HG02870 (cell line): ENCODE data around the gene CTXN2.
A peak's percentile ranks its signal among the peaks of the same experiment; 100 is the strongest.

ENCODE experiments used
- ATAC-seq: cut with Tn5 transposase; IDR thresholded peaks from one replicate; pipeline ENCODE4 v1.9.1; 2021; ENCODE audit warnings: mild to moderate bottlenecking, moderate library complexity; ENCODE audit not compliant: unreplicated experiment

CTXN2 gene

GRCh38 chr15:48191574-48192225 lies at the start of gene CTXN2:
Gene CTXN2, plus strand, starts transcription at chr15:48191665. Its CDS starts 9,636 bp downstream, at chr15:48201301.
- ATAC-seq, result no peak

GRCh38 chr15:48143856-48144255 lies 47.6 kb upstream of the CTXN2 start:
- ATAC-seq, result no peak

DNA sequence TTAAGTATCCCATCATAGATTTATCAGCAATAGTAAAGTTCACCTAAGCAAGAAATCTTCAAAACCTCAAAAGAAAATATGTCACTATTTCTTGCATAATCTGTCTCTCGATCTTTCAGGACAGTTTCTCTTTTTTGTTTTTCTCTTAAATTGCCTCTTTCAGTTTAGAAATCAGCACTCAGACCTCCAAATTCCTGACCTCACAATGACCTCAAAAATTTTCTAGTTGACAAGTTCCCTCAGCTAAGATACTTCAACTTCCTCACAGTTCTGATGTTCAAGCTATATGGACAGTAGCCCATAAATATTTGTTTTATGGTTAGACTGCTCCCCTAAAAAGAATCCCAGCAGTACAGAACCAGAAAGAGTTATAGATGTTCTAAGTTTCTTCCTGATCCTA lies 46.6 kb upstream of the CTXN2 start:
- ATAC-seq, result peak; percentile 68

- ATAC-seq, result no peak
These were observed 45.5 kb upstream of the CTXN2 start for GRCh38 chr15:48145923-48146322.

GRCh38 chr15:48147358-48147757 lies 44.1 kb upstream of the CTXN2 start:
- peak; percentile 76 for ATAC-seq

DNA sequence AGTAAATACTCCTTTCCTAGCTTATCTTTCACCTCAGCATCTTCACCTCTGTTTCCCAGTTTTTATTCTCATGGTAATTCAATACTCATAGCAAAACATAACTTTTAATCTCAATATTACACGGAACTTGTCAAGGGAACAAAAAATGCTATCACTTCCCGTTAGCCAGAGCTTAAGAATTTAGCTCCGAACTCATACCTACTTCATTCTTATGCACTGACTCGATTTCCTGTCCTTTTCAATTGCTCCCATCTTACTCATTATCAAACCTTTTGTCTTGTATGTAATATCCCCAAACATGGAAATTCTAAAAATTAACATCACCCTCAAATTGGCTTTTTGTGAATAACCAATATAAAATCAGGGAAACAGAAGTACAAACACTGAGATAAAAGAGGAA lies 41.6 kb upstream of the CTXN2 start:
- ATAC-seq, result no peak

DNA sequence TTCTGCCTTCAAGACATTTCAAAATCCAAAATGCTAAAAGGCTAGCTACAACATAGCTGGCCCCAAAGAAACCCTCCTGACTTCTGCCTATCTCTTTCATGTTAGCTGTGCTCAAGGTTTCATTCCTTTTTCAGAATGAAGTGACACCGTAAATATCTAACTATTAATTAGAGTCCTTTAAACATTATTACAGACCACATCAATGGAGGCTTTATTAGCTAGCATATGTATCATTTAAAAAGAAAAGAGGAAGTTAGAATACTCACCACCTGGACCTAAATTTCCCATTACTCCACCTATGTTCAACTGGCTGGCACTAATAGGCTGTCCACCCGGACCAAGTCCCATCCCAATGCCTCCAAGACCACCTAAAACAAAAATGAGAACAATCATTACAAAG lies 37.9 kb upstream of the CTXN2 start:
- no peak for ATAC-seq

GRCh38 chr15:48168616-48169015 lies 22.8 kb upstream of the CTXN2 start:
- ATAC-seq, result no peak

DNA sequence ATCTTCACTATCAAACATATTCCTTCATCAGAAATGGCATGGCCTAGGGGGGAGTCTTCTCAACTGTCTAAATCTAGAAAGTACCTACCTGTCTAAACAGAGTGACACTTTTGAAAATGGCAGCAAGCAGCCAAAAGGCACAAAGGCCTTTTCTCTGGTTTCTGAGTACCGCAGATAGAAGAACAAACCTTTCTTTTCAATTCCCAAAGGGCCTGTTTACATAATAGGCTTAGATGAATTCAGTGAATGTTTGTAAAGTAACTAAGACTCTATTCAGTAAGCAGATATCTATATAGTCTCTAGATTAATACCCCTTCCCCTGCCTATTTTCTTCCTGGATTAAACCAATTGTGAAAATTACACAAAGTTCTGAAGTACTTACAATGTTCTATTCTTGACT lies 20.5 kb upstream of the CTXN2 start:
- no peak for ATAC-seq

GRCh38 chr15:48175126-48175525 lies 16.3 kb upstream of the CTXN2 start:
- ATAC-seq, result no peak

DNA sequence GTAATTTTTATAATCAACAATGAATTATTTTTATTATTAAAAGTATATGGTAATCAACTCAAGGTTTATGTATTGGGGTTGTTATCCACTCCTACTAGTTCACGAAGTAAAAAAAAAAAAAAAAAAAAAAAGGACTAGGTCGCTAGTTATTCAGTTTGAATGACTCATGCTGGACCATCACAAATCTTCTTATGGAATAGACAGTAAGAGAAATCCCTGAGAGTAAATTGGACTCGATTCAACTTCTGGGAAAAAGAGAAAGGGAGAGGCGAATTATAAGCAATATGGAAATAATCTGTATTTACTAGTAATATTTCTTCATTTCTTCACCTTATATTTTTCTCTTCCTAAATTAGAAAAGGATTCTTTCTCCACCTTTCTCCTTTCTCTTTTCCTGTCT lies 15.4 kb upstream of the CTXN2 start:
- ATAC-seq, result no peak

DNA sequence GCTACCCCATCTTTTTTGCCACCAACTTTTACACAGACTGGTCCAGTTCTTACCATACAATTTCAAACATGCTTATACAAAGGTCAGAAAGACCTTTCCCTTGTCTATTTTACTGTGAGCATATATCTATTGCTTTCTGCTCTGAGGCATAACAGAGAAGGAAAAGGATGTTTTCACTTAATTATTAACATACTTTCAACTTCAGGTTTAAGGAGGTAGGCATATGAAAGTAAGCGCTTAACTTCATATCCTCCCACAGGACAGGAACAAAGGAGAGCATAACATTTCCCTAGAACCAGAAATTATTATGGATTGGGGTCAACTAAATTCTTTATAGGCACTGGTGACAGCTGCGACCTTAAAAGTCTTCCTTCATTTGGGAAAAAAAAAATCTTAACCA lies 14.5 kb upstream of the CTXN2 start:
- ATAC-seq, result no peak

- peak; percentile 68 for ATAC-seq
These were observed 14.1 kb upstream of the CTXN2 start for GRCh38 chr15:48177383-48177765.

DNA sequence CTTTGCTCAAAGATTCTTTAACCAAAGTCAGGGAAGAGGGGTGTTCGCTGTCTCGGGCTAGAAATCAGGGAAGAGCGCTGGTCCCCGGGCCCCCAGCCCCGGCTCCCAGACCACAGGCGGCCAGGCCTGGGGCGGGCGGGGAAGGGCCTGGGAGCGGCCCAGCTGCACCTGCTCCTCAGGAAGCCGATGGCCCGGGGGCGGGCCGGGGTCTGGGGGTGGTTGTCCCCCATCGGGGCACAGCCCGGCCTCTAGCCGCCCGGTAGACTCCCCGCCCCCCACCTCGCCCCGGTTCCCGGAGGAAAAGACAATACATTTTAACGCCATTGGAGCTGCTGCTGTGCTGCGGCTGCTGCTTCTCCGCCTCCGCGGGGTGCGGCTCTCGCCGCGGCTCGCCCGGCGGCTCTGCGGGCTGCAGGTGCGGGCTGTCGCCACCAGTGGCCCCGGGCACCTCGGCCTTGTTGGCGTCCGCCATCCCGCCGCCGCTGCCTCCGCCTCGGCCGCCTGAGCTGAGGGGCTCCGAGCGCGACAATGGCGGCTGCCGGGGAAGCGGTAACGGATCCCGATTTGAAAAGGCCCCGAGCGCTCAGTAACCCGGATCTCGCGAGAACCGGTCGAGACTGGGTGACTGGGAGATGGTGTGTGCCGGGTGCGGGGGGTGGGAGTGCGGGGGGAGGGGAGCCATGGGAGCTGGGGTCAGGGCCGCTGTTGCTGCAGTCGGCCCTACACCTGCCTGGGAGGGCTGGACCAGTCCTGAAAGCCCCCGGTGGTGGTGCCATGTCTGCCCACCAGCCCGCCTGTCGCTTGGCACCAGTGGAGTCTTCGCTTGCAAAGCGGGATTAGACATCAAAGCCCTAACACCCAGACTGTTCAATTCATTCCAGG lies 13.5 kb upstream of the CTXN2 start, which contains the start of gene MYEF2:
TSS of gene MYEF2 (minus strand) at position 530 of the 882 bp plus-strand sequence. CDS start at position 472, 58 bp downstream.
- ATAC-seq, result peak; percentile 82

DNA sequence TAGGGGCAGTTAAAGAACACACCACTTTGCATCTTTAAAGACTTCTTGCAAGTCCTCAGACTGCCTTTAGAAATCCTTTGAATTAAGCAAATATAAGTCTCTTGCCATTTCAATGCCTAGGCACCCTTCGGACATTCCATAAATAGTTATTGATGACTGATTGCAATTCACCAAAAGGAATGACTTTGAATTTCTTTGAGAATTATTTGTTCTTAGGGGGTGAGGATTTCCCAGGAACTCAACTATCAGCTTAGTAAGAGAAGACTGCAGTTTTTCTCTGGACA lies 12.9 kb upstream of the CTXN2 start:
- ATAC-seq, result no peak

GRCh38 chr15:48182749-48183148 lies 8.7 kb upstream of the CTXN2 start:
- no peak for ATAC-seq

GRCh38 chr15:48185529-48185928 lies 5.9 kb upstream of the CTXN2 start:
- ATAC-seq, result no peak

- no peak for ATAC-seq
These were observed 5.2 kb upstream of the CTXN2 start for GRCh38 chr15:48186271-48186670.

GRCh38 chr15:48190932-48191573 lies 412 bp upstream of the CTXN2 start:
- ATAC-seq, result no peak

GRCh38 chr15:48202068-48202467 lies 10.6 kb downstream of the CTXN2 start:
- no peak for ATAC-seq

GRCh38 chr15:48205981-48206380 lies 14.5 kb downstream of the CTXN2 start, which contains the start of gene SLC12A1:
Gene SLC12A1, plus strand, starts transcription at chr15:48206302. Its CDS starts 1,418 bp downstream, at chr15:48207720.
- no peak for ATAC-seq

DNA sequence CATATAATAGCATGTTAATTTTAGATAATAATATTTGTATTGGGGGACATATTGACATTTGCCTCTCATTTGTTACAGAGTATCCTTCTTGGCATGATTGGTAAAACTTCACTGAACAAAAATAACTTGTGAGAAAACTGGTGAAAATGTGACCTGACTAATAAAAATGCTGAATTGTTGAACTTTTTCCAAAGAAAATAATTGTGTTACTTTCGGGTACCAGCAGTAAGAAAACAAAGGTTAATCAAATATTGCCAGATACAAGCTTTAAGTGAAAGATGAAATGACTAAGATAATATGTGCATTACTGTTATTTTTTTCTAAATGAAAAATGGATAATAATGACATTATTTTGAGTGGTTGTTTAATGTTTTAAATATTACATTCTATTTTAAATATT lies 29.8 kb downstream of the CTXN2 start:
- ATAC-seq, result no peak
